H1 (cell line): ENCODE results near the gene FAM181A. TPM values are rescaled to one million over a fixed set of nuclear protein-coding genes. Genes with fewer than 3 reads are reported as not detected.

Experiments
- CTCF ChIA-PET: fragments of 300-600 bp; sonication (Branson Sonifier 250); formaldehyde crosslinking; loops from one replicate; lab custom pipeline; 2021; ENCODE audit not compliant: partially characterized antibody; lab: Charles Lee
- POLR2A ChIA-PET: fragments of 300-600 bp; sonication (Branson Sonifier 250); formaldehyde crosslinking; loops from one replicate; lab custom pipeline; 2021; ENCODE audit warnings: inconsistent platforms; ENCODE audit not compliant: partially characterized antibody; lab: Charles Lee
- DNase-seq, 2 experiments: peaks; one replicate each; pipeline versions ENCODE4 v3.0.0 to v3.0.0-alpha.2; 2010 to 2022; ENCODE audit warnings: low spot score in 2 of 2, low read depth in 1 of 2, mixed read lengths in 1 of 2
- FAIRE-seq: peaks from 2 replicates; lab custom pipeline; 2011; peaks lifted over from hg19 to GRCh38; lab: Jason Lieb, UNC
- H2AFZ ChIP-seq: 2 replicates; pipeline ENCODE4 v1.8.1; 2012; ENCODE audit warnings: low read length, inconsistent platforms
- H2AK5ac ChIP-seq: 2 replicates; pipeline ENCODE4 v1.6.1; 2013; ENCODE audit warnings: low read depth, low read length
- H2BK120ac ChIP-seq: replicated peaks from 2 replicates; pipeline ENCODE3; 2013; ENCODE audit warnings: low read depth, low read length, inconsistent platforms
- H2BK12ac ChIP-seq: 2 replicates; pipeline ENCODE4 v1.6.1; 2013; ENCODE audit warnings: low read depth, low read length
- H2BK15ac ChIP-seq: 2 replicates; pipeline ENCODE4 v1.6.1; 2013; ENCODE audit warnings: low read length
- H2BK20ac ChIP-seq: 2 replicates; pipeline ENCODE4 v1.6.1; 2013; ENCODE audit warnings: low read length
- H2BK5ac ChIP-seq: 2 replicates; pipeline ENCODE4 v1.6.1; 2013; ENCODE audit warnings: low read depth, low read length
- H3K14ac ChIP-seq: 2 replicates; pipeline ENCODE4 v1.6.1; 2013; ENCODE audit warnings: inconsistent platforms; ENCODE audit not compliant: insufficient read length
- H3K18ac ChIP-seq: 2 replicates; pipeline ENCODE4 v1.6.1; 2013; ENCODE audit warnings: low read length; ENCODE audit errors: extremely low read depth
- H3K23ac ChIP-seq: 2 replicates; pipeline ENCODE4 v1.6.1; 2013; ENCODE audit warnings: inconsistent platforms; ENCODE audit not compliant: insufficient read length
- H3K23me2 ChIP-seq: 2 replicates; pipeline ENCODE4 v1.6.1; 2013; ENCODE audit warnings: low read depth, low read length
- H3K27ac ChIP-seq: 2 replicates; pipeline ENCODE4 v1.6.1; 2011; ENCODE audit warnings: low read depth, low read length, inconsistent platforms
- H3K27me3 ChIP-seq, 4 experiments: replicated peaks in 1 of 4; 1 replicate in 1 of 4; 2 replicates in 3 of 4; pipeline versions ENCODE4 v1.6.1 to v1.8.1; 2011 to 2013; ENCODE audit warnings: low read length in 3 of 4, mild to moderate bottlenecking in 3 of 4, inconsistent platforms in 2 of 4, mixed read lengths in 2 of 4, moderate library complexity in 1 of 4; ENCODE audit not compliant: control insufficient read depth in 3 of 4, insufficient read depth in 3 of 4; ENCODE audit errors: extremely low read depth in 1 of 4
- H3K36me3 ChIP-seq, 4 experiments: 2 replicates each; pipeline versions ENCODE4 v1.6.1 to v1.8.1; 2011 to 2013; ENCODE audit warnings: mild to moderate bottlenecking in 4 of 4, low read length in 3 of 4, moderate library complexity in 2 of 4, control low read depth in 1 of 4, inconsistent platforms in 1 of 4; ENCODE audit not compliant: insufficient read depth in 4 of 4, control insufficient read depth in 2 of 4
- H3K4ac ChIP-seq: replicated peaks from 2 replicates; pipeline ENCODE3; 2013; ENCODE audit warnings: low read length, low read depth, mixed read lengths, inconsistent platforms; ENCODE audit not compliant: insufficient read length
- H3K4me1 ChIP-seq, 4 experiments: replicated peaks in 1 of 4; 1 replicate in 1 of 4; 2 replicates in 3 of 4; pipeline versions ENCODE4 v1.6.1 to v1.8.1; 2011 to 2013; ENCODE audit warnings: low read length in 3 of 4, inconsistent platforms in 2 of 4, mixed read lengths in 1 of 4; ENCODE audit not compliant: insufficient read depth in 4 of 4, control insufficient read depth in 3 of 4
- H3K4me2 ChIP-seq, 2 experiments: 2 replicates each; pipeline versions ENCODE4 v1.6.1 to v1.8.1; 2011 to 2013; ENCODE audit warnings: low read depth in 2 of 2, low read length in 2 of 2, control low read depth in 1 of 2, inconsistent platforms in 1 of 2, mild to moderate bottlenecking in 1 of 2; ENCODE audit not compliant: insufficient read depth in 1 of 2
- H3K4me3 ChIP-seq, 4 experiments: fragments of 200-600, 300-600 bp in 1 of 4; sonication (generic), shearing (Covaris generic), sonication (Bioruptor Twin) in 1 of 4; 2 replicates each; pipeline versions ENCODE4 v1.5.1 to v1.8.1; 2011 to 2016; ENCODE audit warnings: low read length in 4 of 4, low read depth in 3 of 4, control low read depth in 2 of 4, inconsistent platforms in 2 of 4, mild to moderate bottlenecking in 2 of 4, mixed read lengths in 1 of 4, moderate library complexity in 1 of 4; ENCODE audit not compliant: insufficient read depth in 2 of 4; ENCODE audit errors: extremely low read depth in 1 of 4
- H3K56ac ChIP-seq: replicated peaks from 2 replicates; pipeline ENCODE3; 2013; ENCODE audit warnings: low read depth, mild to moderate bottlenecking, mixed read lengths, low read length, inconsistent platforms; ENCODE audit not compliant: insufficient read length
- H3K79me1 ChIP-seq: 2 replicates; pipeline ENCODE4 v1.6.1; 2013; ENCODE audit warnings: low read depth, low read length, control low read depth
- H3K79me2 ChIP-seq, 2 experiments: 2 replicates each; pipeline versions ENCODE4 v1.6.1 to v1.8.1; 2012 to 2013; ENCODE audit warnings: low read length in 2 of 2, mild to moderate bottlenecking in 2 of 2, inconsistent platforms in 1 of 2; ENCODE audit not compliant: insufficient read depth in 2 of 2, control insufficient read depth in 1 of 2
- H3K9ac ChIP-seq, 4 experiments: replicated peaks in 1 of 4; 1 replicate in 1 of 4; 2 replicates in 3 of 4; pipeline versions ENCODE4 v1.6.1 to v1.8.1; 2011 to 2013; ENCODE audit warnings: low read depth in 3 of 4, low read length in 3 of 4, control low read depth in 2 of 4, mild to moderate bottlenecking in 2 of 4, moderate library complexity in 2 of 4, inconsistent platforms in 1 of 4; ENCODE audit errors: extremely low read depth in 1 of 4
- H3K9me3 ChIP-seq, 2 experiments: 2 replicates each; pipeline versions ENCODE4 v1.6.1 to v1.8.1; 2012 to 2013; ENCODE audit warnings: mild to moderate bottlenecking in 2 of 2, moderate library complexity in 2 of 2, control low read depth in 1 of 2, inconsistent platforms in 1 of 2, low read depth in 1 of 2, low read length in 1 of 2, mixed read lengths in 1 of 2; ENCODE audit not compliant: insufficient read depth in 2 of 2
- H4K20me1 ChIP-seq, 2 experiments: replicated peaks in 1 of 2; 2 replicates each; pipeline versions ENCODE3 to v1.8.1; 2011 to 2013; ENCODE audit warnings: inconsistent platforms in 2 of 2, low read length in 2 of 2, mild to moderate bottlenecking in 1 of 2; ENCODE audit not compliant: insufficient read depth in 2 of 2, control insufficient read depth in 1 of 2
- H4K5ac ChIP-seq: 2 replicates; pipeline ENCODE4 v1.6.1; 2013; ENCODE audit warnings: low read length, low read depth, mixed read lengths, inconsistent platforms; ENCODE audit not compliant: insufficient read length
- H4K8ac ChIP-seq: 2 replicates; pipeline ENCODE4 v1.8.0; 2013; ENCODE audit warnings: mild to moderate bottlenecking, moderate library complexity, low read length, inconsistent platforms; ENCODE audit not compliant: insufficient read depth; ENCODE audit errors: extremely low read depth
- H4K91ac ChIP-seq: replicated peaks from 2 replicates; pipeline ENCODE3; 2013; ENCODE audit warnings: low read length, mixed read lengths, inconsistent platforms; ENCODE audit not compliant: insufficient read length
- EZH2 ChIP-seq: fragments of 200-600 bp; sonication (generic); IDR thresholded peaks from 2 replicates; pipeline ENCODE4 v1.7.1; 2012; ENCODE audit warnings: low read depth, mild to moderate bottlenecking, moderate library complexity, low read length, inconsistent platforms; ENCODE audit not compliant: severe bottlenecking
- JUN ChIP-seq: IDR thresholded peaks from 2 replicates; pipeline ENCODE4 v1.6.1; 2011; ENCODE audit warnings: low read depth, mild to moderate bottlenecking, improper control_type of control experiment, low read length
- KDM4A ChIP-seq: IDR thresholded peaks from one replicate; pipeline ENCODE4 v1.7.1; 2012; ENCODE audit warnings: low read depth, mild to moderate bottlenecking, moderate library complexity, low read length, inconsistent platforms; ENCODE audit not compliant: severe bottlenecking
- KDM5A ChIP-seq: fragments of 200-600 bp; IDR thresholded peaks from 2 replicates; pipeline ENCODE4 v1.7.1; 2012; ENCODE audit warnings: mild to moderate bottlenecking, low read length, inconsistent platforms, mixed read lengths
- RXRA ChIP-seq: IDR thresholded peaks from 2 replicates; pipeline ENCODE4 v1.6.1; 2011; ENCODE audit warnings: low read depth, mild to moderate bottlenecking, low read length, moderate library complexity; ENCODE audit not compliant: insufficient read depth
- WGBS, 2 experiments: shearing (Covaris generic) in 1 of 2; methylation state at CpG; one replicate each; pipeline versions ENCODE4 v1.1.6 to v1.1.7; 2013 to 2015; ENCODE audit warnings: low lambda C conversion rate in 2 of 2, mixed read lengths in 2 of 2, inconsistent platforms in 1 of 2, low coverage in 1 of 2, missing lambda C conversion rate in 1 of 2; ENCODE audit not compliant: insufficient replicate concordance in 2 of 2, insufficient coverage in 1 of 2, insufficient read length in 1 of 2; ENCODE audit errors: extremely low coverage in 1 of 2, missing lambda C conversion rate in 1 of 2; 5-methylcytosine and 5-hydroxymethylcytosine counted together
- polyA plus RNA-seq, 7 experiments: library from polyadenylated mRNA; depleted of rRNA in 3 of 7; stranded (reverse) in 5 of 7; unstranded in 2 of 7; fragments of >200 nt in 5 of 7; fragments of 200-250 nt in 2 of 7; gene quantifications; 1 replicate in 5 of 7; 2 replicates in 1 of 7; 4 replicates in 1 of 7; pipeline versions ENCODE4 v1.2.1 to v1.2.3, GENCODE V29; 2011 to 2013; ENCODE audit warnings: missing spikeins in 2 of 7, mixed read lengths in 2 of 7
- total RNA-seq: library from RNA; stranded (reverse); fragmentation: NEBNext Ultra II Directional; extraction: Animal tissue kit (Norgen Biotek cat#: 25700); gene quantifications from 2 replicates; pipeline ENCODE4 v1.2.1, GENCODE V29; 2021

Gene FAM181A
- total and polyA plus RNA-seq, 2 of the 8 experiments (the other 6 are each of a cell fraction or from before 2014, with no cell fraction given): not detected

DNA sequence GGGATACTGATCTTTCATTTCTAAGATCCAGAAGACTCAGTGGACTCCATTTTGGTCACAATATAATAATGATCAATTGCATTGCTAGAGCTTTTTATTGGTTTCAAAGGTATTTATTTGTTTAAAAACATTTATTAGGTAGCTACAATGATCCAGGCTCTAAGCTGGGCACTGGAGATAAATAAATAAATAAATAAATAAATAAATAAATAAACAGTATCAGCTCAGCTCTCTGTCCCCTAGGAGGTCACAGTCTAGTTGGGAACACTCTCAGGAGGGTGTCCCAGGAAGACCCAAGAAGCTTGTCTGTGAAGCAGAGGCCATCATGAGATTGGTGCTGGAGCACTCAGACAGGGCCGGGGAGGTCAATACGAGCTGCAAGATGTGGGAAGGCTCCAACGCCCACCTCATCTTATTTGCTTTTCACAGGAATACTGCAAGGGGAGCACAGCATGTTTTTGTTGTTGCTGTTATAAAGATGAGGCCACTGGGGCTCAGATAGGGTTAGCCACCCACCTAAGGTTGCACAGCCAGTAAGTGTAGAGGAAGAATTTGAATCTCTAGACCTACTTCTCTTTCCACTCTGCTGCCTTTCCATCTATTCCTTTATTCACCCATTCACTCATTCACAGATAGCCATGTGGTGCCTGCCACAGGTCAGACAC is 33.8 kb downstream of the FAM181A start:
- no peak overlapping the region for H2BK5ac ChIP-seq
- TF ChIP-seq RXRA (no peak), KDM5A (no peak), JUN (no peak), KDM4A (no peak), EZH2 (no peak)

More for the DNA sequence above, 33.8 kb downstream of the FAM181A start:
- ChIA-PET POLR2A (interaction anchor here (1.4 kb wide), 1 partner anchor 19 kb away, joined by 3 read pairs; no protein-coding TSS in a partner anchor), CTCF (interaction anchor here (0.6 to 8.0 kb wide), 10 partner anchors 10 to 373 kb away, joined by 3 to 37 read pairs (median 4); no protein-coding TSS in a partner anchor)
- Histone ChIP-seq H3K27ac (no peak overlapping the region), H3K79me2 (no peaks in the 10 kb centered on the region), H4K91ac (no peak overlapping the region), H3K27me3 (peaks cover 0 to 1% (median 0%) of the 10 kb centered on the region in 4 experiments; a peak in 1 of 7 replicates), H3K4ac (no peak overlapping the region), H2BK120ac (no peak overlapping the region), H3K9ac (no peak overlapping the region), H4K5ac (no peak overlapping the region), H3K23ac (no peak overlapping the region), H4K20me1 (no peaks in the 10 kb centered on the region), H3K56ac (no peak overlapping the region), H3K23me2 (peaks cover 3% of the 10 kb centered on the region; the same call in 1 of the 2 replicates), H3K18ac (no peak overlapping the region), H2BK20ac (no peak overlapping the region), H4K8ac (no peak overlapping the region), H2AK5ac (no peak overlapping the region), H3K36me3 (no peaks in the 10 kb centered on the region), H3K9me3 (no peaks in the 10 kb centered on the region), H2BK15ac (no peak overlapping the region), H3K4me3 (no peak overlapping the region), H3K14ac (no peak overlapping the region), H3K4me2 (no peak overlapping the region), H2AFZ (no peak overlapping the region), H3K79me1 (no peaks in the 10 kb centered on the region), H3K4me1 (peaks cover 0 to 9% (median 5%) of the 10 kb centered on the region in 4 experiments; a peak in 5 of 7 replicates), H2BK12ac (no peak overlapping the region; the same call in 1 of the 2 replicates)
- DNase-seq (no peak), FAIRE-seq (no peak)
- 78% methylated on average over 3 of the region's 3 CpGs; no CpG with 5 or more reads in 1 of the 2 experiments for WGBS, 2 experiments
